Sigmoid colon (tissue), 4 donors: ENCODE measurements around the gene SPTBN1.

Experiments used
- CTCF ChIP-seq, 4 experiments: fragments of 450-650 bp in 3 of 4; fragments of 200-600 bp in 1 of 4; IDR thresholded peaks; one replicate each; pipeline ENCODE4 v1.5.1; 2016 to 2019; ENCODE audit warnings: antibody characterized with exemption in 4 of 4, mild to moderate bottlenecking in 3 of 4, moderate library complexity in 2 of 4
- EP300 ChIP-seq, 4 donors: sonication (generic); formaldehyde crosslinking; IDR thresholded peaks; one replicate each; pipeline ENCODE4 v1.6.1; 2017; ENCODE audit warnings: antibody characterized with exemption in 4 of 4

GRCh38 chr2:54480025-54480424 lies 23.9 kb downstream of the SPTBN1 start:
- TF ChIP-seq CTCF (IDR thresholded peaks at IDR 0.05) (no peak), EP300 (IDR thresholded peaks at IDR 0.05) (no peak)
